GM18498 (cell line): ENCODE measurements around the gene SOX2.
"Not testable (repeated sequence)": the region's sequence is repeated elsewhere in the genome, so short reads cannot be mapped to it uniquely, and the experiment has no call there.

ENCODE experiments used
- ATAC-seq: cut with Tn5 transposase; IDR thresholded peaks from one replicate; pipeline ENCODE4 v1.9.1; 2021; ENCODE audit warnings: mild to moderate bottlenecking, moderate library complexity; ENCODE audit not compliant: unreplicated experiment

SOX2 gene

GRCh38 chr3:181756645-181757297, 45.0 kb downstream of the SOX2 start:
- ATAC-seq: no peak

GRCh38 chr3:181757694-181758306, 46.1 kb downstream of the SOX2 start:
- ATAC-seq: no peak

- no peak for ATAC-seq
Observed at GRCh38 chr3:181761906-181762305, 50.2 kb downstream of the SOX2 start.

GRCh38 chr3:181764033-181764432, 52.3 kb downstream of the SOX2 start:
- not testable (repeated sequence) for ATAC-seq
